Measurements from ENCODE around the gene MOB3A.
"Not testable (repeated sequence)": the region's sequence is repeated elsewhere in the genome, so short reads cannot be mapped to it uniquely, and the experiment has no call there.

MOB3A gene

GRCh38 chr19:2138061-2138728 lies 42.1 kb upstream of the MOB3A start:
- H3K4me3 ChIP-seq (ENCODE audit: low read depth, low read length), result no peak overlapping the region
- in situ Hi-C loops (cut with HindIII; ENCODE audit: low sequenced_read_pairs), result no loop called here

GRCh38 chr19:2136796-2137195 lies 40.7 kb upstream of the MOB3A start:
- DNase-seq (ENCODE audit: low read depth), result no peak
- in situ Hi-C loops (cut with HindIII; ENCODE audit: low sequenced_read_pairs), result no loop called here
- TF ChIP-seq CTCF (IDR thresholded peaks at IDR 0.05; ENCODE audit: low read depth, low read length, missing control alignments), result no peak
- H3K4me3 ChIP-seq (ENCODE audit: low read depth, low read length), result no peak overlapping the region

More at GRCh38 chr19:2138061-2138728, 42.1 kb upstream of the MOB3A start:
- DNase-seq (ENCODE audit: low read depth), result no peak
- TF ChIP-seq CTCF (IDR thresholded peaks at IDR 0.05; ENCODE audit: low read depth, low read length, missing control alignments), result no peak

GRCh38 chr19:2135474-2136402 lies 39.6 kb upstream of the MOB3A start:
- H3K4me3 ChIP-seq (ENCODE audit: low read depth, low read length), result no peak overlapping the region
- in situ Hi-C loops (cut with HindIII; ENCODE audit: low sequenced_read_pairs), result no loop called here
- DNase-seq (ENCODE audit: low read depth), result no peak
- no peak for TF ChIP-seq CTCF (IDR thresholded peaks at IDR 0.05; ENCODE audit: low read depth, low read length, missing control alignments)

- no peak for DNase-seq (ENCODE audit: low read depth)
- in situ Hi-C loops (cut with HindIII; ENCODE audit: low sequenced_read_pairs), result no loop called here
- TF ChIP-seq CTCF (IDR thresholded peaks at IDR 0.05; ENCODE audit: low read depth, low read length, missing control alignments), result no peak
- no peak overlapping the region for H3K4me3 ChIP-seq (ENCODE audit: low read depth, low read length)
These were observed 36.8 kb upstream of the MOB3A start for GRCh38 chr19:2132731-2133490.

GRCh38 chr19:2132191-2132590 lies 36.1 kb upstream of the MOB3A start:
- in situ Hi-C loops (cut with HindIII; ENCODE audit: low sequenced_read_pairs), result no loop called here
- TF ChIP-seq CTCF (IDR thresholded peaks at IDR 0.05; ENCODE audit: low read depth, low read length, missing control alignments), result no peak
- no peak for DNase-seq (ENCODE audit: low read depth)
- no peak overlapping the region for H3K4me3 ChIP-seq (ENCODE audit: low read depth, low read length)

- in situ Hi-C loops (cut with HindIII; ENCODE audit: low sequenced_read_pairs); DNase-seq (ENCODE audit: low read depth); H3K4me3 ChIP-seq (ENCODE audit: low read depth, low read length): not testable (repeated sequence)
These were observed 35.2 kb upstream of the MOB3A start for GRCh38 chr19:2131012-2131975.
